DMS 273 (cell line): ENCODE data around the gene STAP2.
A peak's percentile ranks its signal among the peaks of the same experiment; 100 is the strongest.
"Not testable (repeated sequence)": the region's sequence is repeated elsewhere in the genome, so short reads cannot be mapped to it uniquely, and the experiment has no call there.

ENCODE experiments used
- DNase-seq: peaks from one replicate; lab custom pipeline; 2025; ENCODE audit not compliant: unreplicated experiment; lab: John Stamatoyannopoulos, UW

Gene STAP2

DNA sequence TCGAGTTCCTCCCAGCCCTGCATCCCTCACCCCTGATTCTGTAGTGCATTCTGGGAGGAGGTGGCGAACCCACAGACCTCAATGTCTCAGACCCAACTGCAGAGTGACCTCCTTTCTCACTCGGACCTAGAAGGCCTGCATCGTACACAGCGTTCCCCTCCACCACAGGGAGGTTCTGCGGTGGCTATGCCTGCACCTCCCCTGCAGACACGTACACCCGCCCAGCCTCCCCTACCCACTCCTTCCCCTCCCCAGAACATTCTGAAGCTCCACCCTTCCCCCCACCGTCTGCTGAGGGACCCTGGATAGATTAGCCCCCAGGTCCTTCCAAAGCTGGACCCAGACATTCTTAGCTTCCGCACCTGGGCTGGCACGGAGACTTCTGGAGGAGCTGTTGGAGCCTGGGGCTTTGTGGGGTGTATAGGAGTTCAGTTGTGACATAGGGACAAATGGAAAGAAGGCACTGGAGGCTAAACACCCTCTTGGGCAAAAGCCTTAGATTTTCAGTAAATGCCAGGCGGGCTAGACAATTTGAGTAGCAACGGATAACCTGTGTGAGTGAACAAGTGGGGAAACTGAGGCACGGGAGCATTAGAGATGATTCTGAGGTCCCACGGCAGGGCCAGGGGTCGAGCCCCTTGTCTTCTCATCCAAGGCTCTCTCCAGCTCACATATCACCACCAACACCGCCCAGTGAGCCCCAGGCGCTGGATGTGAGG is 34.6 kb downstream of the STAP2 start:
- DNase-seq, result no peak

DNA sequence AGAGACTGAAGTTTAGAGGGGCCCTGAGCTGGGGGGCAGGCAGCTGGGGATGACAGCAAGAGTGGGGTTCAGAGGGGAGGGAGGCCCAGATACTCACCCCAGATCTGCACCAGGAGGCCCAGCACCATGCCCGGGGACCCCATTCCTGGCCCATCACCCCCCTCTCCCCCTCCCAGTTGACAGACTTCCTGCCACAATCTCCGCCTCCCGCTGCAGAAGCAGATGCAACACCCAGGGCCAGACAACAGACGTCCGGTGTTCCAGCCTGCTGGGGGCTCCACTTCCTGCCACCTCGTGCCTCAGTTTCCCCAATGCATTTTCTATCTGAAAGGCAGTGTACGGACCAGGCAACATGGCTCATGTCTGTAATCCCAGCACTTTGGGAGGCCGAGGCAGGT is 36.4 kb downstream of the STAP2 start, which contains the start of gene TMIGD2:
TSS of gene TMIGD2 (minus strand) at position 147 of the 398 bp plus-strand sequence. CDS start at position 143, 4 bp downstream.
- DNase-seq, result no peak

DNA sequence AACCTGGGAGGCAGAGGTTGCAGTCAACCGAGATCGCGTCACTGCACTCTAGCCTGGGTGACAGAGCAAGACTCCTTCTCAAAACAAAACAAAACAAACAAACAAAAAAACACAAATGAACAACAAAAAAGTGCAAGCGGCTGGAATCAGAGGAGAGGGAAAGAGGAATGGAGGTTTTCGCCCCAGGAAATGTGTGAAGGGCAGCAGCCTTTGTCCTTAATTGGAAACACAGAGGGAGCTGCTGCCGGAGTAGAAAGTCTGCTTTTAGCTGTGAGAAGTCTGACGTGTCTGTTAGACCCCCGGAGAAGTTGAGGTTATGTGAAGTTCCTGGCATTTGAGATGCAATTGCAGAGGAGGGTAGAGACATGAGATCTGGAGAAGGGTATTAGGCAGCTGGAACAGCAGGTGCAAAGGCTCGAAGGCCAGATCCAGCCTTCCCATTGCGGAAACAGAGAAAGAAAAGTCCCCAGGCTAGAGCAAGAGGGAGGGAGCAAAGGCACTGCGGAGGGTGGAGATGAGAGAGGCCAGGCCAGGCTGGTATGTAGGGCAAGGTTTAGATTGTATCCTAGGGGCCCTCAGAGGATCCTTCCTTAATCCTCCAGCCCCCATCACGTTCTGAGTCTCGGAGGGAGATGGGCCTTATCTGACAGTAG is 36.9 kb downstream of the STAP2 start:
- DNase-seq, result no peak

DNA sequence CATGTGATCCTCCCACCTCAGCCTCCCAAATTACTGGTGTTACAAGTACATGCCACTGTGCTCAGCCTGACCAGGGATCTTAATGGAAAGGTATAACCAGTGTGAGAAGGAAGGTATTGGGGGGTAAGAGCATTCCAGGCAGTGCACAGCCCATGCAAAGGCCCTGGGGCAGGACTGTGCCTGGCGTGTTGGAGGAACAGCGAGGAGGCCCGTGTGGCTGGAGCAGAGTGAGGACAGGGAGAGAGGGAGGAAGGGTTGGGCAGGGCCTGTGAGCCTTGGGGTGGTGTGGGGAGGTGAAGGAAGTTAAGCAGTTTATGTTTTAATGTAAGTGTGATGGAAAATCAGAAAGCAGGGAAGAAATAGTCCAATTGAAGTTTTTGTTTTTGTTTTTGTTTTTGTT is 38.0 kb downstream of the STAP2 start:
- DNase-seq, result no peak

DNA sequence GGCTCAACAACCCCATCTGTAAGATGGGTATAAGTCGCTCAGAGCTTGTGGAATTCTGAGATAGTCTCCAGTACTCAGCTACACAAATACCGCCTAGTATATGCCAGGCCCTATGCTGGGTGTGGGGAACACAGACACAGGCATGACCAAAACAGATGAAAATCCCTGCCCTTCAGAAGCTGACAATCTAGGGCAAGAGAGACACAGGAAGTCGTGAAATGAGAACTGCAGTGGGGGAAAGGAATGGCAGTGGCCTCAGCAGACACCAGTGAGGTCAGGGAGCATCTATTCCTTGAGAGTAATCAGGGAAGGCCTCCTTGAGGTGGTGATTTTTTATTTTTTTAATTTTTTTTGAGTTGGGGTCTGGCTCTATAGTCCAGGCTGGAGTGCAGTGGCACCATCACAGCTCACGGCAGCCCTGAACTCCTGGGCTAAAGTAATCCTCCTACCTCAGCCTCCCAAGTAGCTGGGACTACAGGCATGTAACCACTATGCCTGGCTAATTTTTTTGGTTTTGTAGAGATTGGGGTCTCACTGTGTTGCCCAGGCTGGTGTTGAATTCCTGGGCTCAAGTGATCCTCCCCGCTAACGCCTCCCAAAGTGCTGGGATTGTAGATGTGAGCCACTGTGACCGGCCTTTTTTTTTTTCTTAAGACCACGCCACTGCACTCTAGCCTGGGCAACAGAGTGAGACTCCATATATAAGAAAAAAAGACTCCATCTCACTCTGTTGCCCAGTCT is 39.6 kb downstream of the STAP2 start:
- no peak for DNase-seq

DNA sequence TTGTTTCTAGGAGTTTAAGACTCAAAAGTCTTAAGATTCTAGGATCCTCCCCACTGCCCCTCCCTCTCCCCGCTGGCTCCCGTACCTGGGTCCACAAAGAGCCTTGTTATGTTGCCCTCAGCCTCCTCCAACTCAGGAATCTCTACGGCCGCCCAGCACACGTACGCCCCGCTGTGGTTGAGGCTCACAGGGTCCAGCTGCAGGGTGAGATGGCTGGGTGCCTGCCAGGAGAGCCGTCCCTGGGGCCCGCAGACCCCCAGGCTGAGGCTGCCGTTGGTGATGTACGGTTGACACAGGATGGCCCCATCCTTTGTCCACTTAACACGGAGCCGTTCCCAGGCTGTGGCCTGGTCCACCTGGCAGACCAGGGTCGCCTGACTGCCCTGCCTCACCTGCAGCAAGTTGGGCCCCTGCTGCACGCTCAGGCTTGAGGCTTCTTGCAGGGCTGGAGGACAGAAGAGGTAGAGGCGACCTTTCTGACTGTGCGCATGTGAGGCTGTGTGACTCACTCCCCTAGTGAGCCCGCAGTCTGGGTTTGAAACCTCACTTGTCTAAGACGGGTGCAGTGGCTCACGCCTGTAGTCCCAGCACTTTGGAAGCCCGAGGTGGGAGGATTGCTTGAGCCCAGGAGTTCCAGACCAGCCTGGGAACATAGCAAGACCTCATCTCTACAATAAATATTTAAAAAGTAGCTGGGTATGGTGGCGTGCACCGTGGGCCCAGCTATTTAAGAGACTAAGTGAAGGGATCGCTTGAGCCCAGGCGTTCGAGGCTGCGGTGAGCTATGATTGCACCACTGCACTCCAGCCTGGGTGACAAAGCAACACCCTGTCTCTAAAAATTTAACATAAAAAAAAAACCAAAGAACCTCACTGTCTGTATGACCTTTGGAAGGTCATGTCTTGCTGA is 40.5 kb downstream of the STAP2 start:
- DNase-seq, result no peak

DNA sequence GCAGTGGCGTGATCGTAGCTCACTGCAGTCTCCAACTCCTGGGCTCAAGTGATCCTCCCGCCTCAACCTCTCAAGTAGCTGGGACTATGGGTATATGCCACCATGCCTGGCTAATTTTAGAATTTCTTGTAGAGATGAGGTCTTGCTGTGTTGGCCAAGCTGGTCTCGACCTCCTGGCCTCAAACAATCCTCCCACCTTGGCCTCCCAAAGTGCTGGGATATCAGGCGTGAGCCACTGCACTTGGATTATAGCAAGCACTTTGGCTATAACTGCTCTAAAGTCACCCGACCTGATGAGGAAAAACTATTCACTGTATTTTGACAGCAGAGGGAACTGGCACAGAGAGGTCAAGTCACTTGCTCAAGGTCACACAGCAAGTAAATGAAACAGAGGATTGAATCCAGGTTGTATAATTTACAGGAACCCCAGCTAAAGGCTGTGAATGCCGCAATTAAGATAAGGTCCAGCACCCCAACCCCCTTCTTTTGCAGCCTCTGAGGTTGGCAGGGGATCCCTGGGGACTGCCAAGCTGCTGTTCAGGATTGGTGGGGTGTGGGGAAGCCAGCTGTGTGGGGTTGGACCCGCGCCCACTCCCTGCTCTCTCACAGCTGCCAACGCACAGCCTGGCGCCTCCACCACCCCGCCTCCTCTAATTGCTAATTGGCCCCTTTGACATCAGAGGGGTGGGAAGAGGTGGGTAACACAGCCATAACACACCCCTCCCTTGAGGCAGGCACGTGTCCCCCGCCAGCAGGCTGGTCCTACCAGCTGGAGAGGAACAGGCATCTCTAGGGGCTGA is 42.5 kb downstream of the STAP2 start:
- peak; percentile 99 for DNase-seq

DNA sequence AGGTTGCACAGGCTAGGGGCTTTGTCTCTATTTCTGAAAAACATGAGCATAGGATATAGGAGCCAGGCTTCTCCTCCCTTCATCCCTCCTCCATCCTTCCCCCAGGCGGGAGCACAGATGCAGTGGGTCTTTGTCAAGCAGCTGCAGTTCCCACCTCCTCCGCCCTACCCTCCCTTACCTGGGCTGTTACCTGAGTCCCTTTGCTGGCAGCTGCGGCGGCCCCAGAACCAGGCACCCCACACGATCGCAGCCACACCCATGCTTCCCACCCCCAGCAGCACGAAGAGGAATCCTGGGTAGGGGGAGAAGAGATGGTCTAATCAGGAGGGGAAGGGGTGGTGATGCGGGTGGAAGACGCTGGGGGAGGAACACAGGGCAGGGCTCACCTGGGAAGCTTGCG is 44.2 kb downstream of the STAP2 start:
- DNase-seq, result no peak

DNA sequence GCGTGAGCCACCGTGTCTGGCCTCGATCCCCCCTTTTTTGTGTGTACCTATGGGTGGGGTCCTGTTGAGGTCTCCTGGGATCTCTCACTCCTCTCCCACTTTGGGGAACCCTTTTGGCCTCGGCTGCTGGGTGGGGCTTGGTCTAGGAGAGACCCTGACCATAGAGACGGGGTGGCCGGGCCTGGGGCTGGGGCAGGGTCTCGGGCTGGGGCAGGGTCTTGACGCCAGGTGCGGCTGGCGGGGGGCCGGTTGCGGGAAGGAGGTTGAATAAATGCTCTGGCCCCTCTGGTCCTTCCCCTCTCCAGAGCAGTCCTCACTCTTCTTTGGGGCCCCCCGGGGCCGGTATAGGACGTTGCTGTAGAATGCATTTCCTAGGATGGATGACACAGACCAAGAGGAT is 46.1 kb downstream of the STAP2 start:
- DNase-seq, result no peak

DNA sequence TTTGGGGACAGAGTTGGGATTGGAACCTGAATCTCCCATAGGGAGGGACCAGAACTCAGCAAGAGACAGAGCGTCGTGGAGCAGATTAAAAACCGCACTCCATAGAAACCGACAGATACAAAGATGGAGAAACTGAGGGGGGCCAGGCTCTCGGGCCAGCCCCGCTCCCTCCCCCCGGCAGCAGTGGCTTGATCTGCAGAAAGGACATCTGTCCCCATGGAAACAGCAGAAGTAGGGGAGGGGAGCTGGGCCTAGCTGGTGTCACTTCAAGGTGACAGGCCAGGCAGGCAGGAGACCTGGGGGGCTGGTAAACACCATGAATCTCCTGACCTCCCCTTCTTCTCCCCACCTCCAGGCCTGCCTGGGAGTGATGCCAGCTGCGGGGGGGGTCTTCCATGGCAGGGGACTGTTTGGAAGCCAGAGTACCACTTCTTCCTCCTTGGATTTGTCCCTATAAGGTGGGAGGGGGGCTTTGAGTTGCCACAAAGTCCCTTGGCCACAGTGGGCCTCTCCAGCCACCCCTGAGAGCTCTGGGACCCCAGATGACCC is 47.4 kb downstream of the STAP2 start:
- no peak for DNase-seq

DNA sequence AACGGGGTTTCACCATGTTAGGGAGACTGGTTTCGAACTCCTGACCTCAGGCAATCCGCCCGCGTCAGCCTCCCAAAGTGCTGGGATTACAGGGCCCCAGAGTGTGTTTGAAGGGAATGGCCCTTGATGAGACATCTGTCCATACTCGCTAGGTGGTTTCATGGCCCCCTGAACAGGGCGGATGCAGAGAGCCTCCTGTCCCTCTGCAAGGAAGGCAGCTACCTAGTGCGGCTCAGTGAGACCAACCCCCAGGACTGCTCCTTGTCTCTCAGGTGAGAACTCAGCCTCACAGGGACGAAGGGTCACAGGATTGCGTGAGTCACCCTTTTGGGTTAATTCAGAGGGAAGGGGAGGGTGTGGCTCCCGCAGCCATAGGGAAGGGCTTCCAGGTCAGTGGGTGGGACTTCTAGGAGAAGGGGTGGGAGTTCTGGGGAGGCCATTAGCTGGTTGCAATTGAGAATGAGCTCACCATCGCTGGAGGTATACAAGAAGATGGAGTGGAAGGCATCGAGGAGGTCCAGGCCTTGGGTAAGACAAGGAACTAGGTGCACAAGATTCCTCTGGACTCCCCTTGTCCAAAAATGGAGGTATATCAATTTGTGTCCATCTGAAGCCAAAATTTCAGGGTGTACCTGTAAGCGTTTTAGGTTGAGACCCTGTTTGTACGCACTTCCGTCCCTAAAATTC is 50.4 kb downstream of the STAP2 start:
- no peak for DNase-seq

DNA sequence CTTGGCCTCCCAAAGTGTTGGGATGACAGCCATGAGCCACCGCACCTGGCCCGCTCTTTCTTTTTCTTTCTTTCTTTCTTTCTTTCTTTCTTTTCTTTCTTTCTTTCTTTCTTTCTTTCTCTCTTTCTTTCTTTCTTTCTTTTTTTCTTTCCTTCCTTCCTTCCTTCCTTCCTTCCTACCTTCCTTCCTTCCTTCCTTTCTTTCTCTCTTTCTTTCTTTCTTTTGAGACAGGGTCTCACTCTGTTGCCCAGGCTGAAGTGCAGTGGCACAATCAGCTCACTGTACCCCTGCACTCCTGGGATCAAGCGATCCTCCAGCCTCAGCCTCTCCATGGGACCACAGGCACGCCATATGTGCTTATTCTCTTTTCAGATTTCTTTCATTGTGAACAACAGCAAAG is 52.5 kb downstream of the STAP2 start:
- DNase-seq, result not testable (repeated sequence)

DNA sequence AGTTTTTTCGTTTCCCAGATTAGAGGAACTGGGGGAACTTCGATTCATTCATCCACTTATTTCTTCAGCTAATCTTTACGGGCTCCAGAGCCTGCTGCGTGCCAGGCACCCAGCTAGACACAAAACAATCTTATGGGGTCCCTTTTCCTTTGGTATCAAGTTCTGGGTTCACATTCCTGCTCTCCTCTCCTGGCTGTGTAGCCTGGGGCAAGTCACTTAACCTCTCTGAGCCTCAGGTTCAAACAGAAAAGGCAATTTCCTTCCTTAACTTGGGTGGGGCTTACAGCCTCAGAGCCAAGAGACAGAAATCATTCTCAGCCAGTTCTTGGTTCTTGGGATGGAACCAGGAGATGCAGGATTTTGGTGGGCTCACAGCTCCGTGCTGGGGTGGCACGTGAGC is 53.7 kb downstream of the STAP2 start:
- no peak for DNase-seq

DNA sequence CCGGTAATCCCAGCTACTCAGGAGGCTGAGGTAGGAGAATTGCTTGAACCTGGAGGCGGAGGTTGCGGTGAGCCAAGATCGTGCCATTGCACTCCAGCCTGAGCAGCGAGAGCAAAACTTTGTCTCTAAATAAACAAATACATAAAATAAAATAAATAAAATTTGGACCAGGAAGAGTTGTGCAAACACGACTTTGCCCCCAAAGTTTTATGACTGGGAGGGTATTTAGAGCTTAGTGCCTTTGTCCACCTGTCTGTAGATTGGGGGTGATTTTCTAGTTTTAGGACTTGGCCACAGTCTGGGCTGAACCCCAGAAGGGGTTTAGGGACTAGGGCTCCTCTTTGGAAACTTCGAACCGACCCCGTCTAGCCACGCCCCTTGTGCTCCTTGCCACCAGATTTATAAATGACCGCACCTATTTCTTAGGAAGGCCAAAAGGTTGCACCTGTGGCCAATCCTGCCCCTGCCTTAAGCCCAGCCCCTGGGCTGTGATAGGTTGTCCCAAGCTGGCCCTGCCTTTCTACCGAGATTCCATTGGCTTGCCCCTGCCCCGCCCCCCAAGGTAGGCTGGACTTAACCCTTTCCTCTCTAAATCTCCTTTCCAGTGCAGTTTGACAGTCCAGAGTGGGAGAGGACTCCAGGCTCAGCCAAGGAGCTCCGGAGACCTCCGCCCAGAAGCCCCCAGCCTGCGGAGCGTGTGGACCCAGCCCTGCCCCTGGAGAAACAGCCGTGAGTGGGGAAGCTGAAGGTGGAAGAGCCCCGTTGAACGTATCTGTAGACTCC is 54.3 kb downstream of the STAP2 start:
- DNase-seq, result peak; percentile 69

DNA sequence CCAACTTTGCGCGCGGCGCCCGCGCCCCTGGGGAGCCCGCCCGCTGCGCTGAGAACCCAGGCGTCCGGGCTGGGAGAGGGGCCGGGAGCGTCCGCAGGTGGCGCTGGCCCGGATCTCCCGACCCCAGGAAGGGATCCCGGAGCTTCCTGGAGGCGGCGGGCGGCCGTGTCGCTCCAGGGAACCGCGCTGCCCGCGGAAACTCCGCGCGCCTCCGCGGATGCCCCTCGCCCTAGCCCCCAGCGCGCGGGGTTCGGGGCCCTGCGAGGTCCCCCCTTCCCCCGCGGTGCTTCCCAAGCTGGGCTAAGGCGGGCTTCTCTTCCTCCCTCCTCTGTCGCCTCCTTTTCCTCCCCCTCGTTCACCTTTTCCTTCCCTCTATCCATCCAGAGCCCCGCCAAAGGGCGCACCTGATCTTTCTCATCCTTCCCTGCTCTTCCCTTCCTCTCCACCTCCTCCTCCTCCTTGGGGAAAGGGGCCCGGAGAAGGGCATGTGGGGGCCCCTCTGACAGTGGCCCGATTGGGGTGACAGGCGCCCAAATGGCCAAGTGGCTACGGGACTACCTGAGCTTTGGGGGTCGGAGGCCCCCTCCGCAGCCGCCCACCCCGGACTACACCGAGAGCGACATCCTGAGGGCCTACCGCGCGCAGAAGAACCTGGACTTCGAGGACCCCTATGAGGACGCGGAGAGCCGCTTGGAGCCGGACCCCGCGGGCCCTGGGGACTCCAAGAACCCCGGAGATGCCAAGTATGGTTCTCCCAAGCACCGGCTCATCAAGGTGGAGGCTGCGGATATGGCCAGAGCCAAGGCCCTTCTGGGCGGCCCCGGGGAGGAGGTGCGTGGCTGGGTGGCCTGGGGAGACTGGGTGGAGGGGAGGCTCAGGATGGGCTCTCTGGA is 58.9 kb downstream of the STAP2 start:
- no peak for DNase-seq

DNA sequence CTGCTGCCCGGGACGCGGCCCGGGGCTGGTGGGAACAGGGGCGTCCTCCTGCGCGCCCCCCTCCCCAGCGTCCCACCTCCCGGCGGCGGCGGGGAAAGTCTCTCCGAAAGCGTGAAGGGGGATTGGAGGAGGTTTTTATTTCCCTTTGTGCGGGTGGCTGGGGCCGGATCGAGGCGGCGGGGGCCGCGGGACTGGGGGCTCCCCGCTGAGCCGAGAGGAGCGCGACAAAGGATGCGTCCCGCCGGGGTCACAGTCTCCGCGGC is 59.4 kb downstream of the STAP2 start:
- DNase-seq, result peak; percentile 49

DNA sequence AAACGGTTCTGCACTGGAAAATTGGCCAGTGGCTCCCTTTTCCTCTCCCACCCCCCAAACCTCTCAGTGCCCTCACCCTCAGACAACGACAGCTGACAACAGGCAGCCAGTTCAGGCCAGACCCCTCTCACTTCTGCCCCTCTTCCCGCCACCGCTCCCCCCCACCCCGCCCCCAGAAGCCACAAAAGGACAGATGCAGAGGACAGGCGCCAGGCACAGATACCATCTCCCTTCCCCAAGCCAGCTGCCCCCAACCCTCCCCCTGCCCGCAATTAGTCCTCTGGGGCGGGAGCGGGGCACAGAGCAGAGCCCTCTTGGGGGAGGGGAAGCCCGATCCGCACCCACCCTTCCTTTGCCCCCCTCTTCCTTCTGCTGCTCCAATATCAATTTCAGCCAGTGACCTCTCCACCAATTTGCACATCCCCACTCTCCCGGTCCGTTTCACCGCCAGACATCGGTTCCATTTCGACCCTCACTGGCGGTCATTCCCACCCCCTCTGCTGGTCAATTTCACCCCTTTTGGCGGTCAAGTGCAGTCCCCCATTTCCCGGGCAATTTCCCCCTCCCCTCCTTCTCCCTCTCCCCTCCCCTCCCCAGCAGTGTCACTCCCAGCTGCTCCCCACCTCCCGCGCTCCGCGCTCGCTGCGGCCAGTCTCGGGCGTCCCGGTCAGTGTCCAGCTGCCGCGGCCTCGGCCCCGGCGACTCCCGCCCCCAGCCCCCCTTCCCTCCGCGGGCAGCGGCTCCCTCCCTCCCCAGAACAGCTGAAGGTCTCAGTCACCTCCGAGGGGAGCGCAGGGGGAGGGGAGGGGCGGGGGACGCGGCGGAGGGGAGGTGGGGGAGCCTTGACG is 60.0 kb downstream of the STAP2 start, which contains the start of gene SHD:
TSS of gene SHD (plus strand) at position 848 of the 848 bp plus-strand sequence. CDS start 798 bp downstream, outside the sequence.
- peak; percentile 68 for DNase-seq
